Esophagus muscularis mucosa (tissue), 4 donors: ENCODE data around the gene CELF5.

Experiments used
- EP300 ChIP-seq: sonication (generic); formaldehyde crosslinking; IDR thresholded peaks from one replicate; pipeline ENCODE4 v1.6.1; 2017; ENCODE audit warnings: antibody characterized with exemption
- POLR2A ChIP-seq: fragments of 450-650 bp; IDR thresholded peaks from one replicate; pipeline ENCODE4 v1.6.1; 2017; ENCODE audit warnings: antibody characterized with exemption, moderate library complexity, mild to moderate bottlenecking, low read depth
- POLR2AphosphoS5 ChIP-seq, 2 donors: sonication (generic); formaldehyde crosslinking; IDR thresholded peaks; one replicate each; pipeline ENCODE4 v1.6.1; 2017; ENCODE audit warnings: antibody characterized with exemption in 2 of 2
- TF ChIP-seq, protein P1 (sequence below), 3 experiments: fragments of 200-600 bp in 2 of 3; fragments of 450-650 bp in 1 of 3; sonication (generic) in 2 of 3; IDR thresholded peaks; one replicate each; pipeline ENCODE4 v1.5.1; 2017 to 2019; ENCODE audit warnings: antibody characterized with exemption in 3 of 3, mild to moderate bottlenecking in 2 of 3, moderate library complexity in 1 of 3

DNA sequence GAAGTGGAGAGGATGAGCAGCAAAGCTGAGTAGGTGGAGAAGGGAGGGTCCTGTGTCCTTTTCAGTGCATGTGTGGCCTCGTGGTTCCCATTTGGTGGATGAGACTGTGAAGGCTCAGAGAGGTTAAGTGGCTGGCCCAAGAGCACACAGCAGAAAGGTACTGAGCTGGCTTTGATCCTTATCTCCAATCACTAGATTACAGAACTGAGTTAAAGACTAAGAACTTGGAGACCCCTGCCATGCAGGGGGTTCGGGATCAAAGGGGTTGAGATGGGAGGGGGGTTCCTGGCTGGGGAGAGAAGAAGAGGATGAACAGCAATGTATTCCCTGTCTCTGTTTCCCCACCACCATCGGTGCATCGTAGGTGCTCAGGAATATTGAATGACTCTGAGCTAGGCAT is 11.8 kb downstream of the CELF5 start:
- TF ChIP-seq POLR2A (no peak), POLR2AphosphoS5 (IDR thresholded peaks at IDR 0.05) (no peak), EP300 (no peak)
- TF ChIP-seq, protein P1, sequence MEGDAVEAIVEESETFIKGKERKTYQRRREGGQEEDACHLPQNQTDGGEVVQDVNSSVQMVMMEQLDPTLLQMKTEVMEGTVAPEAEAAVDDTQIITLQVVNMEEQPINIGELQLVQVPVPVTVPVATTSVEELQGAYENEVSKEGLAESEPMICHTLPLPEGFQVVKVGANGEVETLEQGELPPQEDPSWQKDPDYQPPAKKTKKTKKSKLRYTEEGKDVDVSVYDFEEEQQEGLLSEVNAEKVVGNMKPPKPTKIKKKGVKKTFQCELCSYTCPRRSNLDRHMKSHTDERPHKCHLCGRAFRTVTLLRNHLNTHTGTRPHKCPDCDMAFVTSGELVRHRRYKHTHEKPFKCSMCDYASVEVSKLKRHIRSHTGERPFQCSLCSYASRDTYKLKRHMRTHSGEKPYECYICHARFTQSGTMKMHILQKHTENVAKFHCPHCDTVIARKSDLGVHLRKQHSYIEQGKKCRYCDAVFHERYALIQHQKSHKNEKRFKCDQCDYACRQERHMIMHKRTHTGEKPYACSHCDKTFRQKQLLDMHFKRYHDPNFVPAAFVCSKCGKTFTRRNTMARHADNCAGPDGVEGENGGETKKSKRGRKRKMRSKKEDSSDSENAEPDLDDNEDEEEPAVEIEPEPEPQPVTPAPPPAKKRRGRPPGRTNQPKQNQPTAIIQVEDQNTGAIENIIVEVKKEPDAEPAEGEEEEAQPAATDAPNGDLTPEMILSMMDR (IDR thresholded peaks at IDR 0.05) = no peak
